ENCODE data around the gene SULT1C2. TPM values are rescaled to one million over a fixed set of nuclear protein-coding genes. Genes with fewer than 3 reads are reported as not detected.

Gene SULT1C2
- total RNA-seq, 1 donor from 2014 or later: 0.28 TPM

GRCh38 chr2:108287169-108287568, 1.5 kb upstream of the SULT1C2 start:
- H3K4me1 ChIP-seq: peaks cover 16% of the 10 kb centered on the region
- no peak overlapping the region for H3K9ac ChIP-seq
- H3K27me3 ChIP-seq: no peaks in the 10 kb centered on the region
- no peak overlapping the region for H3K4me2 ChIP-seq
- no peak overlapping the region for H2AFZ ChIP-seq (replicated peaks)
- TF ChIP-seq EZH2 (IDR thresholded peaks at IDR 0.05): no peak
- TF ChIP-seq EZH2phosphoT487 (IDR thresholded peaks at IDR 0.05): no peak
- TF ChIP-seq CTCF (IDR thresholded peaks at IDR 0.05): no peak
- no peaks in the 10 kb centered on the region for H4K20me1 ChIP-seq (ENCODE audit: low read depth)
- H3F3A ChIP-seq (ENCODE audit: low read depth): no peaks in the 10 kb centered on the region
- DNase-seq (ENCODE audit: low spot score): no peak
- H3K9me3 ChIP-seq (ENCODE audit: low read depth): no peaks in the 10 kb centered on the region
- no peak overlapping the region for H3K27ac ChIP-seq
- no peak overlapping the region for H3K4me3 ChIP-seq
- peaks cover 19% of the 10 kb centered on the region for H3K4me1 Mint-ChIP-seq
- no peaks in the 10 kb centered on the region for H3K79me2 ChIP-seq (ENCODE audit: low read depth)
- peaks cover 5% of the 10 kb centered on the region for H3K9me3 Mint-ChIP-seq
- no peak overlapping the region for H3K4me3 Mint-ChIP-seq
- no peaks in the 10 kb centered on the region for H3K36me3 Mint-ChIP-seq
- no peaks in the 10 kb centered on the region for H3K36me3 ChIP-seq
- peaks cover 3% of the 10 kb centered on the region for H3K27me3 Mint-ChIP-seq (ENCODE audit: insufficient read depth, low read depth)
- H3K27ac Mint-ChIP-seq: no peak overlapping the region

- H2AFZ ChIP-seq (replicated peaks): no peak overlapping the region
- DNase-seq (ENCODE audit: low spot score): no peak
- TF ChIP-seq CTCF (IDR thresholded peaks at IDR 0.05): no peak
- TF ChIP-seq EZH2 (IDR thresholded peaks at IDR 0.05): no peak
- no peak for TF ChIP-seq EZH2phosphoT487 (IDR thresholded peaks at IDR 0.05)
- H3K4me3 ChIP-seq: no peak overlapping the region
- no peaks in the 10 kb centered on the region for H3K27me3 ChIP-seq
- Mint-ChIP-seq H3K27me3 (ENCODE audit: insufficient read depth, low read depth) (peaks cover 10% of the 10 kb centered on the region), H3K36me3 (no peaks in the 10 kb centered on the region), H3K27ac (no peak overlapping the region), H3K4me3 (no peak overlapping the region), H3K9me3 (peaks cover 5% of the 10 kb centered on the region), H3K4me1 (peaks cover 5% of the 10 kb centered on the region)
- peaks cover 6% of the 10 kb centered on the region for H3K4me1 ChIP-seq
- H3K9me3 ChIP-seq (ENCODE audit: low read depth): no peaks in the 10 kb centered on the region
- no peaks in the 10 kb centered on the region for H3K36me3 ChIP-seq
- no peaks in the 10 kb centered on the region for H3K79me2 ChIP-seq (ENCODE audit: low read depth)
- no peak overlapping the region for H3K4me2 ChIP-seq
- H3K27ac ChIP-seq: no peak overlapping the region
- no peaks in the 10 kb centered on the region for H3F3A ChIP-seq (ENCODE audit: low read depth)
- H4K20me1 ChIP-seq (ENCODE audit: low read depth): no peaks in the 10 kb centered on the region
- H3K9ac ChIP-seq: no peak overlapping the region
These were observed 5.2 kb downstream of the SULT1C2 start for GRCh38 chr2:108293850-108294249.

- no peak overlapping the region for H3K27ac ChIP-seq
- H3K4me1 ChIP-seq: no peaks in the 10 kb centered on the region
- no peak overlapping the region for H2AFZ ChIP-seq (replicated peaks)
- no peaks in the 10 kb centered on the region for H3F3A ChIP-seq (ENCODE audit: low read depth)
- DNase-seq (ENCODE audit: low spot score): no peak
- Mint-ChIP-seq H3K27me3 (ENCODE audit: insufficient read depth, low read depth) (peaks cover 10% of the 10 kb centered on the region), H3K36me3 (no peaks in the 10 kb centered on the region), H3K9me3 (no peaks in the 10 kb centered on the region), H3K27ac (no peak overlapping the region), H3K4me3 (no peak overlapping the region), H3K4me1 (no peaks in the 10 kb centered on the region)
- H3K79me2 ChIP-seq (ENCODE audit: low read depth): no peaks in the 10 kb centered on the region
- no peaks in the 10 kb centered on the region for H3K36me3 ChIP-seq
- H3K4me2 ChIP-seq: no peak overlapping the region
- no peaks in the 10 kb centered on the region for H3K27me3 ChIP-seq
- no peaks in the 10 kb centered on the region for H3K9me3 ChIP-seq (ENCODE audit: low read depth)
- TF ChIP-seq EZH2 (IDR thresholded peaks at IDR 0.05) (no peak), EZH2phosphoT487 (IDR thresholded peaks at IDR 0.05) (no peak), CTCF (IDR thresholded peaks at IDR 0.05) (no peak)
- no peaks in the 10 kb centered on the region for H4K20me1 ChIP-seq (ENCODE audit: low read depth)
- H3K9ac ChIP-seq: no peak overlapping the region
- H3K4me3 ChIP-seq: no peak overlapping the region
These were observed 8.9 kb downstream of the SULT1C2 start for GRCh38 chr2:108297436-108298141.
